SK-N-SH treated with all-trans-retinoic acid at 6 μM for 48 hours (cell line): ENCODE data around the gene DMAC2L.

ENCODE experiments used
- ATAC-seq: fragments of 200-7000 bp; cut with Tn5 transposase; 3 replicates; pipeline ENCODE4 v1.9.1; 2020; ENCODE audit warnings: mild to moderate bottlenecking, moderate library complexity
- ARNTL ChIP-seq: fragments of 450-650 bp; formaldehyde crosslinking; IDR thresholded peaks from 2 replicates; pipeline ENCODE4 v1.5.0; 2020; ENCODE audit warnings: low read depth, mild to moderate bottlenecking, moderate library complexity, borderline replicate concordance
- BACH2 ChIP-seq: fragments of 250-450 bp; sonication (Bioruptor Pico); IDR thresholded peaks from 2 replicates; pipeline ENCODE4 v1.9.0; 2021; ENCODE audit warnings: mild to moderate bottlenecking, borderline replicate concordance
- CREB5 ChIP-seq: fragments of 250-450 bp; sonication (Bioruptor Pico); IDR thresholded peaks from 2 replicates; pipeline ENCODE4 v1.5.1; 2020; ENCODE audit warnings: low read depth, mild to moderate bottlenecking, moderate library complexity
- CSDC2 ChIP-seq: fragments of 250-450 bp; sonication (Bioruptor Pico); IDR thresholded peaks from 2 replicates; pipeline ENCODE4 v1.5.0; 2020; ENCODE audit warnings: mild to moderate bottlenecking, moderate library complexity
- ESRRG ChIP-seq: fragments of 250-450 bp; sonication (Bioruptor Pico); IDR thresholded peaks from 2 replicates; pipeline ENCODE4 v1.6.1; 2021; ENCODE audit warnings: mild to moderate bottlenecking
- GLIS3 ChIP-seq: fragments of 250-450 bp; sonication (Bioruptor Pico); IDR thresholded peaks from 2 replicates; pipeline ENCODE4 v1.5.0; 2020; ENCODE audit warnings: mild to moderate bottlenecking, moderate library complexity
- ISL1 ChIP-seq: fragments of 250-450 bp; sonication (Bioruptor Pico); IDR thresholded peaks from 2 replicates; pipeline ENCODE4 v2.1.2; 2022; ENCODE audit warnings: mild to moderate bottlenecking, moderate library complexity
- OSR1 ChIP-seq: fragments of 250-450 bp; sonication (Bioruptor Pico); IDR thresholded peaks from 2 replicates; pipeline ENCODE4 v1.8.0; 2022; ENCODE audit warnings: moderate library complexity, mild to moderate bottlenecking, inconsistent platforms
- PATZ1 ChIP-seq: fragments of 250-450 bp; sonication (Bioruptor Pico); IDR thresholded peaks from 2 replicates; pipeline ENCODE4 v1.8.0; 2020; ENCODE audit warnings: mild to moderate bottlenecking, moderate library complexity, borderline replicate concordance
- POU6F1 ChIP-seq: fragments of 250-450 bp; sonication (Bioruptor Pico); IDR thresholded peaks from 2 replicates; pipeline ENCODE4 v1.8.0; 2021; ENCODE audit warnings: low read depth, mild to moderate bottlenecking, moderate library complexity, borderline replicate concordance
- PPARA ChIP-seq: fragments of 250-450 bp; sonication (Bioruptor Pico); IDR thresholded peaks from 2 replicates; pipeline ENCODE4 v1.5.0; 2020; ENCODE audit warnings: mild to moderate bottlenecking, borderline replicate concordance
- RARB ChIP-seq: fragments of 250-450 bp; sonication (Bioruptor Pico); IDR thresholded peaks from 2 replicates; pipeline ENCODE4 v1.8.0; 2021; ENCODE audit warnings: mild to moderate bottlenecking, moderate library complexity
- TOX ChIP-seq: fragments of 250-450 bp; sonication (Bioruptor Pico); IDR thresholded peaks from 2 replicates; pipeline ENCODE4 v1.8.0; 2021; ENCODE audit warnings: mild to moderate bottlenecking, moderate library complexity, borderline replicate concordance
- ZC3H10 ChIP-seq: fragments of 250-450 bp; sonication (Bioruptor Pico); IDR thresholded peaks from 2 replicates; pipeline ENCODE4 v1.5.1; 2021; ENCODE audit warnings: mild to moderate bottlenecking, moderate library complexity
- ZFP3 ChIP-seq: fragments of 250-450 bp; sonication (Bioruptor Pico); IDR thresholded peaks from 2 replicates; pipeline ENCODE4 v1.5.0; 2020; ENCODE audit warnings: mild to moderate bottlenecking, moderate library complexity
- ZFP30 ChIP-seq: fragments of 450-650 bp; formaldehyde crosslinking; IDR thresholded peaks from 2 replicates; pipeline ENCODE4 v1.5.0; 2022; ENCODE audit warnings: mild to moderate bottlenecking, moderate library complexity
- ZNF565 ChIP-seq: fragments of 450-650 bp; formaldehyde crosslinking; conservative IDR thresholded peaks from 2 replicates; pipeline ENCODE4 v1.5.0; 2020; ENCODE audit warnings: low read depth, mild to moderate bottlenecking, moderate library complexity
- ZNF70 ChIP-seq: fragments of 450-650 bp; formaldehyde crosslinking; IDR thresholded peaks from 2 replicates; pipeline ENCODE4 v1.5.0; 2020; ENCODE audit warnings: mild to moderate bottlenecking, moderate library complexity
- ZNF8 ChIP-seq: fragments of 450-650 bp; formaldehyde crosslinking; IDR thresholded peaks from 2 replicates; pipeline ENCODE4 v1.5.0; 2020; ENCODE audit warnings: mild to moderate bottlenecking, moderate library complexity
- TF ChIP-seq, protein P1 (sequence below): fragments of 250-450 bp; sonication (Bioruptor Pico); IDR thresholded peaks from 2 replicates; pipeline ENCODE4 v1.5.0; 2020; ENCODE audit warnings: mild to moderate bottlenecking, moderate library complexity
- TF ChIP-seq, protein P2 (sequence below): fragments of 250-450 bp; sonication (Bioruptor Pico); IDR thresholded peaks from 2 replicates; pipeline ENCODE4 v1.5.1; 2021; ENCODE audit warnings: mild to moderate bottlenecking, moderate library complexity

Gene DMAC2L

GRCh38 chr14:50319293-50319692 is 7.2 kb downstream of the DMAC2L start:
- ATAC-seq: no peak
- no peak for TF ChIP-seq PPARA (CRISPR knock-in tag)
- no peak for TF ChIP-seq GLIS3
- no peak for TF ChIP-seq BACH2 (CRISPR knock-in tag)
- TF ChIP-seq TOX (CRISPR knock-in tag): no peak
- TF ChIP-seq CSDC2 (CRISPR knock-in tag): no peak
- TF ChIP-seq RARB (CRISPR knock-in tag): no peak
- no peak for TF ChIP-seq ISL1 (CRISPR knock-in tag)
- no peak for TF ChIP-seq OSR1 (CRISPR knock-in tag)
- no peak for TF ChIP-seq CREB5 (CRISPR knock-in tag)
- TF ChIP-seq, protein P1, sequence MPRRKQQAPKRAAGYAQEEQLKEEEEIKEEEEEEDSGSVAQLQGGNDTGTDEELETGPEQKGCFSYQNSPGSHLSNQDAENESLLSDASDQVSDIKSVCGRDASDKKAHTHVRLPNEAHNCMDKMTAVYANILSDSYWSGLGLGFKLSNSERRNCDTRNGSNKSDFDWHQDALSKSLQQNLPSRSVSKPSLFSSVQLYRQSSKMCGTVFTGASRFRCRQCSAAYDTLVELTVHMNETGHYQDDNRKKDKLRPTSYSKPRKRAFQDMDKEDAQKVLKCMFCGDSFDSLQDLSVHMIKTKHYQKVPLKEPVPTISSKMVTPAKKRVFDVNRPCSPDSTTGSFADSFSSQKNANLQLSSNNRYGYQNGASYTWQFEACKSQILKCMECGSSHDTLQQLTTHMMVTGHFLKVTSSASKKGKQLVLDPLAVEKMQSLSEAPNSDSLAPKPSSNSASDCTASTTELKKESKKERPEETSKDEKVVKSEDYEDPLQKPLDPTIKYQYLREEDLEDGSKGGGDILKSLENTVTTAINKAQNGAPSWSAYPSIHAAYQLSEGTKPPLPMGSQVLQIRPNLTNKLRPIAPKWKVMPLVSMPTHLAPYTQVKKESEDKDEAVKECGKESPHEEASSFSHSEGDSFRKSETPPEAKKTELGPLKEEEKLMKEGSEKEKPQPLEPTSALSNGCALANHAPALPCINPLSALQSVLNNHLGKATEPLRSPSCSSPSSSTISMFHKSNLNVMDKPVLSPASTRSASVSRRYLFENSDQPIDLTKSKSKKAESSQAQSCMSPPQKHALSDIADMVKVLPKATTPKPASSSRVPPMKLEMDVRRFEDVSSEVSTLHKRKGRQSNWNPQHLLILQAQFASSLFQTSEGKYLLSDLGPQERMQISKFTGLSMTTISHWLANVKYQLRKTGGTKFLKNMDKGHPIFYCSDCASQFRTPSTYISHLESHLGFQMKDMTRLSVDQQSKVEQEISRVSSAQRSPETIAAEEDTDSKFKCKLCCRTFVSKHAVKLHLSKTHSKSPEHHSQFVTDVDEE (CRISPR knock-in tag): no peak
- TF ChIP-seq, all 23 proteins: peak for 0

DNA sequence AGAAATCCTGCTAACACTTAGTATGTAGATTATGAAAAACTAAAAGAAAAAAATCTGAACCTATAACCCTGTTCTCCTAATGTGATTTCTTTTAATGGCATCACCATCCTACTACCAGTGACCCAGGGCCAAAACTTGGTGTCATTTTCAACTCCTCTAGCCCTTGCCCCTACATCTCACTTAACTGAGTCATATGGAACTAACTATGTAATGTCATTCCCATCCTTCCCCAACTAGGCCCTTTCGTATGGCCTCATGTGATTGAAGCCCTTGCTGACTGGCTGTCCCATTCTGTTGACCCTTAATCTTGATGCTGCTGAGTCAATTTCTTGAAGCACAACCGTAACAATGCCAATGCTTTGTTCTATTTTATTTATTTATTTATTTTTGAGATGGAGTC is 7.6 kb downstream of the DMAC2L start:
- no peak for ATAC-seq
- no peak for TF ChIP-seq ZNF70 (CRISPR knock-in tag)
- TF ChIP-seq ZNF8 (CRISPR knock-in tag): no peak
- TF ChIP-seq ZFP30 (CRISPR knock-in tag): no peak
- TF ChIP-seq ZNF565 (CRISPR knock-in tag): no peak
- TF ChIP-seq CREB5 (CRISPR knock-in tag): no peak
- TF ChIP-seq RARB (CRISPR knock-in tag): no peak
- TF ChIP-seq ZFP3: no peak
- TF ChIP-seq, protein P1 (CRISPR knock-in tag): no peak
- TF ChIP-seq BACH2 (CRISPR knock-in tag): no peak
- no peak for TF ChIP-seq ARNTL
- TF ChIP-seq GLIS3: no peak
- no peak for TF ChIP-seq TOX (CRISPR knock-in tag)
- TF ChIP-seq, protein P2, sequence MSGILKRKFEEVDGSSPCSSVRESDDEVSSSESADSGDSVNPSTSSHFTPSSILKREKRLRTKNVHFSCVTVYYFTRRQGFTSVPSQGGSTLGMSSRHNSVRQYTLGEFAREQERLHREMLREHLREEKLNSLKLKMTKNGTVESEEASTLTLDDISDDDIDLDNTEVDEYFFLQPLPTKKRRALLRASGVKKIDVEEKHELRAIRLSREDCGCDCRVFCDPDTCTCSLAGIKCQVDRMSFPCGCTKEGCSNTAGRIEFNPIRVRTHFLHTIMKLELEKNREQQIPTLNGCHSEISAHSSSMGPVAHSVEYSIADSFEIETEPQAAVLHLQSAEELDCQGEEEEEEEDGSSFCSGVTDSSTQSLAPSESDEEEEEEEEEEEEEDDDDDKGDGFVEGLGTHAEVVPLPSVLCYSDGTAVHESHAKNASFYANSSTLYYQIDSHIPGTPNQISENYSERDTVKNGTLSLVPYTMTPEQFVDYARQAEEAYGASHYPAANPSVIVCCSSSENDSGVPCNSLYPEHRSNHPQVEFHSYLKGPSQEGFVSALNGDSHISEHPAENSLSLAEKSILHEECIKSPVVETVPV: no peak
- no peak for TF ChIP-seq ZC3H10
- TF ChIP-seq POU6F1: no peak
- TF ChIP-seq OSR1 (CRISPR knock-in tag): no peak
- TF ChIP-seq CSDC2 (CRISPR knock-in tag): no peak
- no peak for TF ChIP-seq PATZ1 (CRISPR knock-in tag)
- TF ChIP-seq ESRRG: no peak
- TF ChIP-seq ISL1 (CRISPR knock-in tag): no peak
- TF ChIP-seq, all 23 proteins: peak for 0
